Spleen (tissue), 7 donors: ENCODE data around the gene HNF1A.

Experiments
- POLR2A ChIP-seq, 3 donors: fragments of 450-650 bp; IDR thresholded peaks; one replicate each; pipeline ENCODE4 v1.5.1; 2017; ENCODE audit warnings: antibody characterized with exemption in 3 of 3, mild to moderate bottlenecking in 1 of 3
- TF ChIP-seq, protein P1 (sequence below), 11 experiments: fragments of 200-600 bp in 7 of 11; fragments of 450-650 bp in 4 of 11; sonication (generic) in 4 of 11; IDR thresholded peaks in 8 of 11; conservative IDR thresholded peaks in 3 of 11; 1 replicate in 7 of 11; 2 replicates in 4 of 11; pipeline versions ENCODE4 v1.4.0 to v1.8.0; 2016 to 2021; ENCODE audit warnings: antibody characterized with exemption in 11 of 11, inconsistent platforms in 4 of 11, mild to moderate bottlenecking in 1 of 11
- donor health status: DM: no; HTN: no; CAD: no; lungs with moderate emphysema.
- donor health status: DM: no; HTN: no; CAD: no.
- donor health status: DM: no; HTN: no; CAD: no.

DNA sequence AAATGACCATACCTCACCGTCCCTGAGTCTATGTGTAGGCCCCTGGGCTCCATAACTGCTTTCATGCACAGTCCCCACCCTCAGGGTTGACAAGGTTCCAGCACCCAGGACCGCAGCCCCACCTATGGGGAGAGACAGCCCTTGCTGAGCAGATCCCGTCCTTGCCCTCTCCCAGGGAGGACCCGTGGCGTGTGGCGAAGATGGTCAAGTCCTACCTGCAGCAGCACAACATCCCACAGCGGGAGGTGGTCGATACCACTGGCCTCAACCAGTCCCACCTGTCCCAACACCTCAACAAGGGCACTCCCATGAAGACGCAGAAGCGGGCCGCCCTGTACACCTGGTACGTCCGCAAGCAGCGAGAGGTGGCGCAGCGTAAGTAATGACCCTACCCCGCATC lies 10.3 kb downstream of the HNF1A start:
- TF ChIP-seq, protein P1, sequence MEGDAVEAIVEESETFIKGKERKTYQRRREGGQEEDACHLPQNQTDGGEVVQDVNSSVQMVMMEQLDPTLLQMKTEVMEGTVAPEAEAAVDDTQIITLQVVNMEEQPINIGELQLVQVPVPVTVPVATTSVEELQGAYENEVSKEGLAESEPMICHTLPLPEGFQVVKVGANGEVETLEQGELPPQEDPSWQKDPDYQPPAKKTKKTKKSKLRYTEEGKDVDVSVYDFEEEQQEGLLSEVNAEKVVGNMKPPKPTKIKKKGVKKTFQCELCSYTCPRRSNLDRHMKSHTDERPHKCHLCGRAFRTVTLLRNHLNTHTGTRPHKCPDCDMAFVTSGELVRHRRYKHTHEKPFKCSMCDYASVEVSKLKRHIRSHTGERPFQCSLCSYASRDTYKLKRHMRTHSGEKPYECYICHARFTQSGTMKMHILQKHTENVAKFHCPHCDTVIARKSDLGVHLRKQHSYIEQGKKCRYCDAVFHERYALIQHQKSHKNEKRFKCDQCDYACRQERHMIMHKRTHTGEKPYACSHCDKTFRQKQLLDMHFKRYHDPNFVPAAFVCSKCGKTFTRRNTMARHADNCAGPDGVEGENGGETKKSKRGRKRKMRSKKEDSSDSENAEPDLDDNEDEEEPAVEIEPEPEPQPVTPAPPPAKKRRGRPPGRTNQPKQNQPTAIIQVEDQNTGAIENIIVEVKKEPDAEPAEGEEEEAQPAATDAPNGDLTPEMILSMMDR (IDR thresholded peaks at IDR 0.05 in 8 of 11, conservative IDR thresholded peaks at IDR 0.05 in 3 of 11) = no peak
- no peak for TF ChIP-seq POLR2A (IDR thresholded peaks at IDR 0.05)
